Neuronal stem cell (in vitro differentiated cells): Measurements from ENCODE around the gene FKBP7.

Experiments
- DNase-seq: peaks from one replicate; pipeline ENCODE4 v3.0.0-alpha.2; 2013; ENCODE audit warnings: low spot score
- H2AFZ ChIP-seq: one replicate; pipeline ENCODE4 v1.6.1; 2013; ENCODE audit warnings: mild to moderate bottlenecking, low read length, inconsistent platforms
- H2AK5ac ChIP-seq: 2 replicates; pipeline ENCODE4 v1.6.1; 2013; ENCODE audit warnings: low read depth, mild to moderate bottlenecking, inconsistent platforms, low read length, moderate library complexity, mixed read lengths
- H2BK120ac ChIP-seq: 2 replicates; pipeline ENCODE4 v1.6.1; 2013; ENCODE audit warnings: low read depth, mild to moderate bottlenecking, inconsistent platforms, low read length, moderate library complexity, mixed read lengths
- H2BK12ac ChIP-seq: one replicate; pipeline ENCODE4 v1.6.1; 2013; ENCODE audit warnings: low read length, inconsistent platforms
- H2BK15ac ChIP-seq: 2 replicates; pipeline ENCODE4 v1.6.1; 2013; ENCODE audit warnings: mild to moderate bottlenecking, low read length, inconsistent platforms, mixed read lengths
- H2BK5ac ChIP-seq: one replicate; pipeline ENCODE4 v1.6.1; 2013; ENCODE audit warnings: inconsistent platforms, mild to moderate bottlenecking, low read length, moderate library complexity
- H3K14ac ChIP-seq: one replicate; pipeline ENCODE4 v1.6.1; 2013; ENCODE audit warnings: low read length, inconsistent platforms
- H3K18ac ChIP-seq: 2 replicates; pipeline ENCODE4 v1.6.1; 2013; ENCODE audit warnings: low read length, inconsistent platforms
- H3K23ac ChIP-seq: 2 replicates; pipeline ENCODE4 v1.6.1; 2013; ENCODE audit warnings: low read depth, mild to moderate bottlenecking, mixed read lengths, low read length, inconsistent platforms; ENCODE audit not compliant: poor library complexity
- H3K27ac ChIP-seq: replicated peaks from 3 replicates; pipeline ENCODE4 v1.5.1; 2013; ENCODE audit warnings: low read length, inconsistent platforms
- H3K27me3 ChIP-seq, 3 experiments: 2 replicates each; pipeline ENCODE4 v1.6.1; 2013; ENCODE audit warnings: low read length in 3 of 3, mild to moderate bottlenecking in 2 of 3, inconsistent platforms in 1 of 3, low read depth in 1 of 3, mixed read lengths in 1 of 3, moderate library complexity in 1 of 3; ENCODE audit not compliant: control insufficient read depth in 3 of 3, insufficient read depth in 3 of 3
- H3K36me3 ChIP-seq, 2 donors: replicated peaks in 1 of 2; 2 replicates each; pipeline ENCODE4 v1.6.1; 2013; ENCODE audit warnings: low read length in 2 of 2; ENCODE audit not compliant: control insufficient read depth in 2 of 2, insufficient read depth in 2 of 2
- H3K4ac ChIP-seq: 2 replicates; pipeline ENCODE4 v1.6.1; 2013; ENCODE audit warnings: inconsistent platforms, mild to moderate bottlenecking, low read length, moderate library complexity
- H3K4me1 ChIP-seq, 2 donors: 1 replicate in 1 of 2; 2 replicates in 1 of 2; pipeline ENCODE4 v1.6.1; 2013; ENCODE audit warnings: low read length in 2 of 2, low read depth in 1 of 2; ENCODE audit not compliant: control insufficient read depth in 2 of 2, insufficient read depth in 1 of 2
- H3K4me2 ChIP-seq: one replicate; pipeline ENCODE4 v1.6.1; 2013; ENCODE audit warnings: mild to moderate bottlenecking, low read length, inconsistent platforms; ENCODE audit not compliant: insufficient read depth, poor library complexity, severe bottlenecking
- H3K4me3 ChIP-seq, 2 donors: 2 replicates each; pipeline ENCODE4 v1.5.1; 2013; ENCODE audit warnings: low read length in 2 of 2, mild to moderate bottlenecking in 2 of 2, inconsistent platforms in 1 of 2, moderate library complexity in 1 of 2
- H3K79me1 ChIP-seq: one replicate; pipeline ENCODE4 v1.6.1; 2013; ENCODE audit warnings: low read depth, mild to moderate bottlenecking, inconsistent platforms, low read length, moderate library complexity
- H3K9ac ChIP-seq: one replicate; pipeline ENCODE4 v1.6.1; 2013; ENCODE audit warnings: mild to moderate bottlenecking, low read depth, low read length, inconsistent platforms; ENCODE audit not compliant: poor library complexity
- H3K9me3 ChIP-seq, 2 donors: replicated peaks in 1 of 2; 2 replicates each; pipeline versions ENCODE3 to v1.6.1; 2013; ENCODE audit warnings: low read length in 2 of 2, mild to moderate bottlenecking in 2 of 2, inconsistent platforms in 1 of 2, low read depth in 1 of 2, mixed read lengths in 1 of 2, moderate library complexity in 1 of 2; ENCODE audit not compliant: control insufficient read depth in 2 of 2, insufficient read depth in 1 of 2
- H4K8ac ChIP-seq: one replicate; pipeline ENCODE4 v1.6.1; 2013; ENCODE audit warnings: low read depth, mild to moderate bottlenecking, inconsistent platforms, low read length, moderate library complexity
- H4K91ac ChIP-seq: one replicate; pipeline ENCODE4 v1.6.1; 2013; ENCODE audit warnings: low read length, low read depth, mild to moderate bottlenecking, inconsistent platforms; ENCODE audit not compliant: poor library complexity
- WGBS, 2 donors: extraction: QIAGEN DNeasy Blood & Tissue Kit; methylation state at CpG; one replicate each; pipeline ENCODE4 v1.1.7; 2013; ENCODE audit warnings: missing lambda C conversion rate in 2 of 2, mixed read lengths in 1 of 2; ENCODE audit not compliant: insufficient read length in 2 of 2, insufficient replicate concordance in 1 of 2; ENCODE audit errors: extremely low coverage in 2 of 2; 5-methylcytosine and 5-hydroxymethylcytosine counted together

The FKBP7 gene

GRCh38 chr2:178428396-178428806 lies 50.0 kb downstream of the FKBP7 start:
- H3K18ac ChIP-seq = no peak overlapping the region

GRCh38 chr2:178427458-178427857 lies 50.9 kb downstream of the FKBP7 start:
- Histone ChIP-seq H3K79me1 (no peaks in the 10 kb centered on the region), H3K23ac (no peak overlapping the region), H3K4me1 (no peaks in the 10 kb centered on the region), H2AK5ac (no peak overlapping the region), H3K18ac (no peak overlapping the region), H2BK15ac (no peak overlapping the region), H2BK120ac (no peak overlapping the region), H3K14ac (no peak overlapping the region), H4K91ac (no peak overlapping the region), H2AFZ (no peak overlapping the region), H3K27me3 (no peaks in the 10 kb centered on the region), H2BK12ac (no peak overlapping the region), H2BK5ac (no peak overlapping the region), H3K36me3 (peaks cover 6 to 63% of the 10 kb centered on the region in 2 donors), H3K4me2 (no peak overlapping the region), H3K4me3 (no peak overlapping the region), H3K27ac (no peak overlapping the region), H3K4ac (no peak overlapping the region), H4K8ac (no peak overlapping the region), H3K9ac (no peak overlapping the region), H3K9me3 (peaks cover 0 to 9% of the 10 kb centered on the region in 2 donors)
- WGBS, 2 donors = no CpG with 5 or more reads among the region's 2 CpGs
- DNase-seq = no peak

More at GRCh38 chr2:178428396-178428806, 50.0 kb downstream of the FKBP7 start:
- H3K79me1 ChIP-seq = no peaks in the 10 kb centered on the region
- no peak overlapping the region for H3K4me2 ChIP-seq
- no peaks in the 10 kb centered on the region for H3K27me3 ChIP-seq
- no peak overlapping the region for H4K8ac ChIP-seq
- no peak overlapping the region for H2BK5ac ChIP-seq
- no peak overlapping the region for H3K4me3 ChIP-seq
- no peak overlapping the region for H2AFZ ChIP-seq
- H3K23ac ChIP-seq = no peak overlapping the region
- no peak overlapping the region for H4K91ac ChIP-seq
- no peak overlapping the region for H2AK5ac ChIP-seq
- WGBS, 2 donors = no CpG with 5 or more reads among the region's 1 CpG
- H3K4ac ChIP-seq = no peak overlapping the region
- H3K9ac ChIP-seq = no peak overlapping the region
- H3K36me3 ChIP-seq = peaks cover 6 to 72% of the 10 kb centered on the region in 2 donors
- no peak overlapping the region for H2BK12ac ChIP-seq
- H2BK120ac ChIP-seq = no peak overlapping the region
- no peak overlapping the region for H3K27ac ChIP-seq
- H3K14ac ChIP-seq = no peak overlapping the region
- DNase-seq = no peak
- H3K9me3 ChIP-seq = peaks cover 0 to 9% of the 10 kb centered on the region in 2 donors
- no peak overlapping the region for H2BK15ac ChIP-seq
- H3K4me1 ChIP-seq = no peaks in the 10 kb centered on the region

- H2BK120ac ChIP-seq = no peak overlapping the region
- H2AFZ ChIP-seq = no peak overlapping the region
- no CpG with 5 or more reads among the region's 3 CpGs for WGBS, 2 donors
- H2AK5ac ChIP-seq = no peak overlapping the region
- DNase-seq = no peak
- no peaks in the 10 kb centered on the region for H3K79me1 ChIP-seq
- no peak overlapping the region for H3K27ac ChIP-seq
- no peak overlapping the region for H2BK15ac ChIP-seq
- H3K9me3 ChIP-seq = peaks cover 0 to 9% of the 10 kb centered on the region in 2 donors
- no peak overlapping the region for H3K14ac ChIP-seq
- H2BK5ac ChIP-seq = no peak overlapping the region
- peaks cover 6 to 52% of the 10 kb centered on the region in 2 donors for H3K36me3 ChIP-seq
- no peaks in the 10 kb centered on the region for H3K4me1 ChIP-seq
- H3K4me2 ChIP-seq = no peak overlapping the region
- H3K9ac ChIP-seq = no peak overlapping the region
- H2BK12ac ChIP-seq = no peak overlapping the region
- no peak overlapping the region for H3K18ac ChIP-seq
- no peaks in the 10 kb centered on the region for H3K27me3 ChIP-seq
- H4K8ac ChIP-seq = no peak overlapping the region
- H4K91ac ChIP-seq = no peak overlapping the region
- H3K23ac ChIP-seq = no peak overlapping the region
- H3K4me3 ChIP-seq = no peak overlapping the region
- no peak overlapping the region for H3K4ac ChIP-seq
Measured at GRCh38 chr2:178426388-178426787, 52.0 kb downstream of the FKBP7 start.

- no peaks in the 10 kb centered on the region for H3K79me1 ChIP-seq
- no peaks in the 10 kb centered on the region for H3K4me1 ChIP-seq
- WGBS, 2 donors = no CpG with 5 or more reads among the region's 4 CpGs
- H2BK12ac ChIP-seq = no peak overlapping the region
- no peak overlapping the region for H2AK5ac ChIP-seq
- H3K23ac ChIP-seq = no peak overlapping the region
- no peak overlapping the region for H2BK120ac ChIP-seq
- H3K27ac ChIP-seq = no peak overlapping the region
- H2BK5ac ChIP-seq = no peak overlapping the region
- H2AFZ ChIP-seq = no peak overlapping the region
- no peak overlapping the region for H4K8ac ChIP-seq
- DNase-seq = no peak
- no peak overlapping the region for H3K14ac ChIP-seq
- H3K27me3 ChIP-seq = no peaks in the 10 kb centered on the region
- no peak overlapping the region for H4K91ac ChIP-seq
- H3K18ac ChIP-seq = no peak overlapping the region
- H3K9ac ChIP-seq = no peak overlapping the region
- H3K9me3 ChIP-seq = peaks cover 0 to 9% of the 10 kb centered on the region in 2 donors
- H2BK15ac ChIP-seq = no peak overlapping the region
- no peak overlapping the region for H3K4me3 ChIP-seq
- H3K4me2 ChIP-seq = no peak overlapping the region
- H3K36me3 ChIP-seq = peaks cover 4 to 41% of the 10 kb centered on the region in 2 donors
- no peak overlapping the region for H3K4ac ChIP-seq
Measured at GRCh38 chr2:178425255-178425827, 53.1 kb downstream of the FKBP7 start.
